Calu3 (cell line): ENCODE results near the gene ZNF780A. TPM values are rescaled to one million over a fixed set of nuclear protein-coding genes. Genes with fewer than 3 reads are reported as not detected.
"Not testable (repeated sequence)": the region's sequence is repeated elsewhere in the genome, so short reads cannot be mapped to it uniquely, and the experiment has no call there.

Source experiments
- BruUV-seq: library from RNA; stranded (reverse); fragments of 400-500 nt; replicated peaks from 2 replicates; lab custom pipeline; 2021; lab: Mats Ljungman, UMichigan
- CTCF ChIA-PET: fragments of 300-600 bp; sonication (Branson Sonifier 250); formaldehyde crosslinking; loops from one replicate; lab custom pipeline; 2022; ENCODE audit warnings: antibody characterized with exemption; lab: Charles Lee
- DNase-seq: peaks from one replicate; pipeline ENCODE4 v3.0.0; 2022
- H3K27ac Mint-ChIP-seq: one replicate; pipeline ENCODE4 v1.8.0; 2022; ENCODE audit warnings: mixed read lengths; ENCODE audit not compliant: unreplicated experiment
- H3K27me3 Mint-ChIP-seq: one replicate; pipeline ENCODE4 v1.8.0; 2022; ENCODE audit warnings: mixed read lengths; ENCODE audit not compliant: unreplicated experiment
- H3K36me3 Mint-ChIP-seq: one replicate; pipeline ENCODE4 v1.8.0; 2022; ENCODE audit warnings: mild to moderate bottlenecking, moderate library complexity, mixed read lengths; ENCODE audit not compliant: insufficient read depth, unreplicated experiment
- H3K4me1 Mint-ChIP-seq: one replicate; pipeline ENCODE4 v1.8.0; 2022; ENCODE audit warnings: mild to moderate bottlenecking, low read depth, mixed read lengths; ENCODE audit not compliant: unreplicated experiment
- H3K4me3 Mint-ChIP-seq: one replicate; pipeline ENCODE4 v1.8.0; 2022; ENCODE audit warnings: mild to moderate bottlenecking, low read depth, moderate library complexity, mixed read lengths; ENCODE audit not compliant: unreplicated experiment
- H3K9me3 Mint-ChIP-seq: one replicate; pipeline ENCODE4 v1.8.0; 2022; ENCODE audit warnings: low read depth, mixed read lengths; ENCODE audit not compliant: unreplicated experiment
- intact Hi-C: fragments of 100-400 bp; cut with micrococcal nuclease; formaldehyde crosslinking; loops from one replicate; pipeline ENCODE4 v1.10.0; 2022; ENCODE audit not compliant: unreplicated experiment
- total RNA-seq: library from RNA; stranded (reverse); gene quantifications from 2 replicates; pipeline ENCODE4 v1.2.3, GENCODE V29; 2022
- TF ChIP-seq, protein P1 (sequence below): fragments of 200-600 bp; IDR thresholded peaks from one replicate; pipeline ENCODE4 v1.8.0; 2022; ENCODE audit warnings: antibody characterized with exemption; ENCODE audit not compliant: unreplicated experiment

Gene ZNF780A
- total RNA-seq, 1 experiment from 2014 or later = 32.6 TPM

DNA sequence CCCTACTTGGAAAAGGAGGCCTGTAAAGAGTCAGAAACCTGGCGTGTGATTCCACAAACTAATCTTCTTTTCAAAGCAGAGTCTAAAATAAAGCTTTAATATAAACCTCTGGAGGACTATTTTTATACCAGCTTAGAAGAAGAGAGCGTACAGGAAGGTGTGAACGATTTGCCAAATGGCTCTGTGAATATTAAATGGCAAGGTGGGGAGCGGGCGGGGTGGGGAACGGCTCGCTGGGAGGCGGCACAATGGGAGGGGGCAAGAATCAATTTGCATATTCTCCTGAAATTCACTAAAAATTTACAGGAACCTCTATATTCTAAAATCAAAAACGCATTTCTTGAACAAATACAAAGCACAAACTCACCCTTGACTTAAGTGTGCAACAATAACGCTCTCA is 35.7 kb downstream of the ZNF780A start:
- TF ChIP-seq, protein P1, sequence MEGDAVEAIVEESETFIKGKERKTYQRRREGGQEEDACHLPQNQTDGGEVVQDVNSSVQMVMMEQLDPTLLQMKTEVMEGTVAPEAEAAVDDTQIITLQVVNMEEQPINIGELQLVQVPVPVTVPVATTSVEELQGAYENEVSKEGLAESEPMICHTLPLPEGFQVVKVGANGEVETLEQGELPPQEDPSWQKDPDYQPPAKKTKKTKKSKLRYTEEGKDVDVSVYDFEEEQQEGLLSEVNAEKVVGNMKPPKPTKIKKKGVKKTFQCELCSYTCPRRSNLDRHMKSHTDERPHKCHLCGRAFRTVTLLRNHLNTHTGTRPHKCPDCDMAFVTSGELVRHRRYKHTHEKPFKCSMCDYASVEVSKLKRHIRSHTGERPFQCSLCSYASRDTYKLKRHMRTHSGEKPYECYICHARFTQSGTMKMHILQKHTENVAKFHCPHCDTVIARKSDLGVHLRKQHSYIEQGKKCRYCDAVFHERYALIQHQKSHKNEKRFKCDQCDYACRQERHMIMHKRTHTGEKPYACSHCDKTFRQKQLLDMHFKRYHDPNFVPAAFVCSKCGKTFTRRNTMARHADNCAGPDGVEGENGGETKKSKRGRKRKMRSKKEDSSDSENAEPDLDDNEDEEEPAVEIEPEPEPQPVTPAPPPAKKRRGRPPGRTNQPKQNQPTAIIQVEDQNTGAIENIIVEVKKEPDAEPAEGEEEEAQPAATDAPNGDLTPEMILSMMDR = no peak
- Mint-ChIP-seq H3K27me3 (no peaks in the 10 kb centered on the region), H3K4me3 (peak overlapping the region; percentile 99), H3K27ac (peak overlapping the region; percentile 77), H3K4me1 (peaks cover 17% of the 10 kb centered on the region), H3K36me3 (peaks cover 26% of the 10 kb centered on the region), H3K9me3 (peaks cover 20% of the 10 kb centered on the region)
- no TSS peak for BruUV-seq
- intact Hi-C loops = no loop called here
- CTCF ChIA-PET = interaction anchor here (0.6 to 1.0 kb wide), 3 partner anchors 36 to 85 kb away, joined by 3 to 5 read pairs (median 3); partner anchors contain the start of gene ZNF780A
- no peak for DNase-seq

GRCh38 chr19:40054632-40055031 is 36.1 kb downstream of the ZNF780A start:
- intact Hi-C loops = no loop called here
- H3K36me3 Mint-ChIP-seq = peaks cover 26% of the 10 kb centered on the region
- CTCF ChIA-PET = interaction anchor here (0.6 kb wide), 1 partner anchor 36 kb away, joined by 3 read pairs; the partner anchor contains the start of gene ZNF780A

GRCh38 chr19:40053491-40053890 is 37.3 kb downstream of the ZNF780A start:
- Mint-ChIP-seq H3K36me3 (peaks cover 31% of the 10 kb centered on the region), H3K27ac (no peak overlapping the region)
- intact Hi-C loops = no loop called here

More at GRCh38 chr19:40054632-40055031, 36.1 kb downstream of the ZNF780A start:
- Mint-ChIP-seq H3K27me3 (no peaks in the 10 kb centered on the region), H3K27ac (no peak overlapping the region), H3K4me1 (peaks cover 17% of the 10 kb centered on the region), H3K4me3 (peak overlapping the region; percentile 99), H3K9me3 (peaks cover 18% of the 10 kb centered on the region)
- no peak for DNase-seq
- BruUV-seq = no TSS peak
- TF ChIP-seq, protein P1 = no peak

GRCh38 chr19:40041718-40042117 is 49.0 kb downstream of the ZNF780A start:
- H3K27ac Mint-ChIP-seq, H3K4me3 Mint-ChIP-seq, CTCF ChIA-PET, H3K4me1 Mint-ChIP-seq, intact Hi-C loops, DNase-seq, H3K27me3 Mint-ChIP-seq, BruUV-seq: not testable (repeated sequence)
- H3K9me3 Mint-ChIP-seq = peaks cover 32% of the 10 kb centered on the region
- H3K36me3 Mint-ChIP-seq = peaks cover 25% of the 10 kb centered on the region

More at GRCh38 chr19:40053491-40053890, 37.3 kb downstream of the ZNF780A start:
- peaks cover 22% of the 10 kb centered on the region for H3K9me3 Mint-ChIP-seq
- no peaks in the 10 kb centered on the region for H3K27me3 Mint-ChIP-seq
- TF ChIP-seq, protein P1 = no peak
- H3K4me1 Mint-ChIP-seq = peaks cover 17% of the 10 kb centered on the region
- CTCF ChIA-PET = no interaction called here
- BruUV-seq = no TSS peak
- no peak for DNase-seq
- H3K4me3 Mint-ChIP-seq = no peak overlapping the region

GRCh38 chr19:40038047-40038446 is 52.7 kb downstream of the ZNF780A start:
- H3K27me3 Mint-ChIP-seq, H3K36me3 Mint-ChIP-seq, CTCF ChIA-PET, H3K4me3 Mint-ChIP-seq, H3K4me1 Mint-ChIP-seq, intact Hi-C loops, DNase-seq, BruUV-seq: not testable (repeated sequence)
- Mint-ChIP-seq H3K9me3 (peaks cover 19% of the 10 kb centered on the region), H3K27ac (peak overlapping the region; percentile 33)
